ENCODE results near the gene DCXR. TPM values are rescaled to one million over a fixed set of nuclear protein-coding genes. Genes with fewer than 3 reads are reported as not detected.
A peak's percentile ranks its signal among the peaks of the same experiment; 100 is the strongest.

The DCXR gene
- polyA plus RNA-seq, 3 donors, result 88.8 to 93.1 (median 90.3) TPM

DNA sequence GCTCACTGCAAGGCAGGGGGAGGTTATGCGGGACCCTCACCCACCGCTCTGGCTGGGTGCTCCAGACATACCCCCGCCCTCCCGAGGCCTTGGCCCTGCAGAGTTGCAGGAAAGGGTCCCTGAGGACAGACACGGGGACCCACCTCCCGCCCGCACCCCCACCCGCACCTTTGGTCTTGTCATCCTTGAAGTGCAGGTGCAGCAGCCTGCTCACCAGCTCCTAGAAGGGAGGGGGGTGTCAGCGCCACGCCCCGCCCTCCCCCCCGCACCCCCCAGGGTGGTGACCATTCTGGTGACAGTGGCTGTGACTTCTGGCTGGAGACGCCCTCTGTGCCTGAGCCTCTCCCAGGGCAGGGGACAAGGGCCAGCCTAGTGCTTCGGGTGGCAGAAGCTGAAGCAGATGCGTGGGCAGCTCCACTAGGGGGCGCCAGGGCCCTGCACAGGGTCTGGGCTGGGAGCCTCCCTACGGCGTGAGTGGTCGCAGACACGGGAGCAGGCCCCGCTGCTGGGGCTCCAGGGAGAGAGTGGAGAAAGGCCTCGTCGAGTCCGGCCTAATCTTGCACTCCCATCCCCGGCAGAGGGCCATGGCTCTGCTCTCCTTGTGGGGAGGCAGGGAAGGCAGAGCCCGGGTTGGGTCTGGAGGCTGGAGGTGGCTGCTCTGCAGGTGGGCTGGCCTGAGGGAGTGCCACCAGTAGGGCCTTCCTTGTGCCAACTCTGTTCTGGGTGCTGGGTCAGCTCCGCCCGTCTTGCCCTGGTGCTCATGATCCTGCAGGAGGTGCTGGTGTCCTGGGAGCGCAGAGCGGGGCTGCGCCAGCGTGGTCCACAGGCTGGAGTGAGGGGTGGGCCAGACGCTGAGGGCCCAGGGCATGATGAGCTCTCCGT lies 17.6 kb downstream of the DCXR start:
- H3K4me2 ChIP-seq (replicated peaks; ENCODE audit: extremely low read depth, low read length, poor library complexity, severe bottlenecking), result no peak overlapping the region
- peaks cover 34% of the 10 kb centered on the region for H3K79me2 ChIP-seq (ENCODE audit: insufficient read depth, low read length)
- H3K4me1 ChIP-seq (ENCODE audit: control insufficient read depth in 1 of 2, insufficient read depth in 2 of 2, low read length in 2 of 2), result peaks cover 26 to 32% of the 10 kb centered on the region in 2 donors

More for the DNA sequence above, 17.6 kb downstream of the DCXR start:
- Mint-ChIP-seq H3K9me3 (no peaks in the 10 kb centered on the region), H3K27me3 (ENCODE audit: low read depth in 3 of 3) (peaks cover 0 to 1% (median 0%) of the 10 kb centered on the region in 3 donors), H3K36me3 (peaks cover 6 to 15% of the 10 kb centered on the region in 2 donors), H3K4me3 (no peak overlapping the region), H3K4me1 (peaks cover 24% of the 10 kb centered on the region), H3K27ac (no peak overlapping the region)
- intact Hi-C loops (cut with micrococcal nuclease), result loop anchor here in 1 of 2 donors (5.0 to 10.0 kb wide), 2 partner anchors 43 to 305 kb away; partner anchors contain the start of gene ASPSCR1
- WGBS (ENCODE audit: insufficient coverage), result 75% methylated on average over 27 of the region's 34 CpGs
- no peaks in the 10 kb centered on the region for H3K27me3 ChIP-seq (ENCODE audit: control insufficient read depth in 2 of 2, insufficient read depth in 2 of 2, low read length in 2 of 2)
- peak; percentile 45 to 60 (median 55) for DNase-seq
- no peak overlapping the region for H3K9ac ChIP-seq (ENCODE audit: insufficient read depth, low read length, poor library complexity, severe bottlenecking)
- no peak overlapping the region for H3K4me3 ChIP-seq (replicated peaks in 1 of 3; ENCODE audit: low read depth in 2 of 3, low read length in 3 of 3)
- no peak overlapping the region for H3K27ac ChIP-seq (ENCODE audit: low read depth in 1 of 2, low read length in 2 of 2)
- no peak overlapping the region for H2AFZ ChIP-seq (ENCODE audit: insufficient read depth, low read depth, low read length, poor library complexity, severe bottlenecking)
- no peaks in the 10 kb centered on the region for H3K9me3 ChIP-seq (replicated peaks in 1 of 2; ENCODE audit: control insufficient read depth in 1 of 2, insufficient read depth in 1 of 2, low read length in 2 of 2)
- TF ChIP-seq CTCF (IDR thresholded peaks at IDR 0.05), result peak; percentile 82
- H3K36me3 ChIP-seq (replicated peaks in 1 of 2; ENCODE audit: control insufficient read depth in 1 of 2, insufficient read depth in 2 of 2, low read length in 2 of 2), result peaks cover 5 to 17% of the 10 kb centered on the region in 2 donors
- peaks cover 32% of the 10 kb centered on the region for H4K20me1 ChIP-seq (ENCODE audit: insufficient read depth, low read length)
